ENCODE results near the gene TRIM40. TPM values are rescaled to one million over a fixed set of nuclear protein-coding genes. Genes with fewer than 3 reads are reported as not detected.
"Not testable (repeated sequence)": the region's sequence is repeated elsewhere in the genome, so short reads cannot be mapped to it uniquely, and the experiment has no call there.

TRIM40 gene
- total RNA-seq, 2 donors from 2014 or later = not detected

DNA sequence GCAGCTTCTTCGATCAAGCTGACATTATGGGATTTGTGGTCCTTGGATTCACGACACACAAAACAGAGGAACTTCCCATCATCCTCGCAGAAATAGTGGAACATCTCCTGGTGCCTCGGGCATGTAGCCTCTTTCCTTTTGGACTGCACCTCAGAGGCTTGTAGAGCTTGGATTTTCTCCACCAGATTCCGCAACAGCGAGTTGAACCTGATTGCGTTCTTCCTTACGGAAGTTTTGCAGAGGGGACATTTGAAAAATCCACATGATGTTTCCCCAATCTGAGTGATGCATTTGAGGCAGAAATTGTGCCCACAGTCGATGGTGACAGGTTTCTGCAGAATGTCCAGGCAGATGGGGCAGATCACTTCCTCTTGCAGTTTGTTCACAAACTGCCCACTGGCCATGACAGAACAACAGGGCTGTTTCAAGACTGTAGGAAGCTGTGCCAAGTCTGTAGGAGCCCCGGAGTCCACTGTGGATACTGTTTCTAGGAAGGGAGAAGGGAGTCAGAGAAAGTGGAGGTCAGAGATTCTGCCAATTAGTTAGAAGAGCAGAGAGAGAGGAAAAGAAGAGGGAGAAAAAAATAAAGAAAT, 23.4 kb upstream of the TRIM40 start:
- no peak for DNase-seq (ENCODE audit: low spot score)
- intact Hi-C loops (cut with DNase I) = no loop called here

DNA sequence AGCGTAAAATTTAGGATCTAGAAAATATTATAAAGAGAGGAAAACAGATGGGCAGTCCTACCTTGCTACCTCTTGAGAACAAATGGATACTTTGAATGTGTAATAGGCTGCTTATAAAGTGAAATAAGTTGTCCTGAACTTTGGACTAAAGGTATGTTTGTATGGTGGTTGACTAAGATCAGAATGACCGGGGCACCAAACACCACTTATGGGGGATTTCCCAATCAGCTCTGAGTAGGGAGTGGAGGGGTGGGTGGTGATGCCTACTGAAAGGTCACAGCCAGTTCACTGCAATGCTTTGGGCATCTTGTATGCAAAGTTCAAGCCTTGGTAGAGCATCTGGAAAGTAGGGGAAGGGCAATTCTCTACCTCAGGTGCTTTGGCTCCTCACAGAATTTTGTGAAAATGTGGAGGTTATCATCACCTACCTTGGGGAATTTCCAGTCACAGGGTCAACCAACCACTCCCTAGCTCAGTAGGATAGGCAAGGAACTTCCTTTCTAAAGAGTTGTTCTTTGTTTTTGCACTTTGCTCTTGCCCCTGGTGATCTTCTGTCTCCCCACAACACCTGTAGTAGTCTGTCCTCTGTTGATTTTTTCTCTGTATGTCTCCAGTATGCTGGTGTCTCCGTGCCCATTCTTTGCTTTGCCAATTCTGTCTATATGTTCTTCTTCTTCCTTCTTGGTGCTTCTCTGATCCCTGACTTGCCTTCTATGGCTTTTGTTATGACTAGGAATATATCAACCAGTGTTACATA, 22.8 kb upstream of the TRIM40 start, which contains the start of gene TRIM31:
Gene TRIM31, minus strand, starts transcription at position 88 of the 757 bp plus-strand sequence. CDS start 285 bp downstream, outside the sequence.
- intact Hi-C loops (cut with DNase I) = no loop called here
- DNase-seq (ENCODE audit: low spot score) = no peak

DNA sequence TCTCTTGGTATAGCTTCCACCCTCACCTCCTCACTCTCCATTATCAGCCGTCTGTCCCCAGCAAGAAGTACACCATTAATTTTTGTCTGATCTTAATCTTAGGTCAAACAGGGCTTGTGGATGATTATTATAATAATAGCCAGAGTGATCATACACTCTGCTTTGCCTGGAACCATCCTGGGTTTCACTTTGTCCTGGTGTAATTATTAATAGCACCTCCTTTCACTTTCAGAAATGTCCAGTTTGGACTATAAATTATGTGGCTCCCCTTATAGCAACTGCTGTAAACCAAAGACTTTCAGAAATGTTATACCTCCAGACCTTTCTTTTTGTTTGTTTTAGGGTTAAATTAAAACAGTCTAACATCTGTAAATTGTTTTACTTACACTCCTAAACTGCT, 22.1 kb upstream of the TRIM40 start:
- intact Hi-C loops (cut with DNase I) = no loop called here

DNA sequence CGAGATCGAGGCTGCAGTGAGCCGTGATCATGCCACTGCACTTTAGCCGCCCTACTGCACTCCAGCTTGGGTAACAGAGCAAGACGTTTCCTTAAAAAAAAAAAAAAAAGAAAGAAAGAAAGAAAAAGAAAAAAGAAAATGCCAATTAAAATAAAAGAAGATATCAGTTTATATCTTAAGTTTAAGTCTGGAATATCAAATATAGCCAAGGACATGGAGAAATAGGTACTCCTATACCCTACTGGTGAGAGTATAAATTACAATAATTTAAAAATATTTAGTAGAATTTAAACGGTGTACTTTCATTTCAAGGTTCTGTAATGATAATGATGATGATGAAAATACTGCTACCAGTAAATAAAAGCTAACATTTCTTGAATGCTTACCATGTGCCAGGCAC, 19.2 kb upstream of the TRIM40 start:
- intact Hi-C loops (cut with DNase I) = no loop called here
- no peak for DNase-seq (ENCODE audit: low spot score)

More for the DNA sequence above, 22.1 kb upstream of the TRIM40 start:
- no peak for DNase-seq (ENCODE audit: low spot score)

DNA sequence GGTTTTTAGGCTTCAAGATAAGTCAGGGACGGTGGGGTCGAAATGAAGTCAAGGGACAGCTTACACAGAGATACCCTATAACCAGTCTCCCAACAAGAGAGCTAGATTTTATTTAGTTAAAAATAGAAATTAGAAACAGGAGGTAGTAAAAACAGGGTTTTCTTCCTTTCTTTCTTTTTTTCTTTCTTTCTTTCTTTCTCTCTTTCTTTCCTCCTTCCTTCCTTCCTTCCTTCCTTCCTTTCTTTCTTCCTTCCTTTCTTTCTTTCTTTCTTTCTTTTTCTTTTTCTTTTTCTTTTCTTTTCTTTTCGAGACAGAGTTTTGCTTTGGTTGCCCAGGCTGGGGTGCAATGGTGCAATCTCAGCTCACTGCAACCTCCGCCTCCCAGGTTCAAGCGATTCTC, 17.2 kb upstream of the TRIM40 start:
- intact Hi-C loops (cut with DNase I); DNase-seq (ENCODE audit: low spot score): not testable (repeated sequence)

DNA sequence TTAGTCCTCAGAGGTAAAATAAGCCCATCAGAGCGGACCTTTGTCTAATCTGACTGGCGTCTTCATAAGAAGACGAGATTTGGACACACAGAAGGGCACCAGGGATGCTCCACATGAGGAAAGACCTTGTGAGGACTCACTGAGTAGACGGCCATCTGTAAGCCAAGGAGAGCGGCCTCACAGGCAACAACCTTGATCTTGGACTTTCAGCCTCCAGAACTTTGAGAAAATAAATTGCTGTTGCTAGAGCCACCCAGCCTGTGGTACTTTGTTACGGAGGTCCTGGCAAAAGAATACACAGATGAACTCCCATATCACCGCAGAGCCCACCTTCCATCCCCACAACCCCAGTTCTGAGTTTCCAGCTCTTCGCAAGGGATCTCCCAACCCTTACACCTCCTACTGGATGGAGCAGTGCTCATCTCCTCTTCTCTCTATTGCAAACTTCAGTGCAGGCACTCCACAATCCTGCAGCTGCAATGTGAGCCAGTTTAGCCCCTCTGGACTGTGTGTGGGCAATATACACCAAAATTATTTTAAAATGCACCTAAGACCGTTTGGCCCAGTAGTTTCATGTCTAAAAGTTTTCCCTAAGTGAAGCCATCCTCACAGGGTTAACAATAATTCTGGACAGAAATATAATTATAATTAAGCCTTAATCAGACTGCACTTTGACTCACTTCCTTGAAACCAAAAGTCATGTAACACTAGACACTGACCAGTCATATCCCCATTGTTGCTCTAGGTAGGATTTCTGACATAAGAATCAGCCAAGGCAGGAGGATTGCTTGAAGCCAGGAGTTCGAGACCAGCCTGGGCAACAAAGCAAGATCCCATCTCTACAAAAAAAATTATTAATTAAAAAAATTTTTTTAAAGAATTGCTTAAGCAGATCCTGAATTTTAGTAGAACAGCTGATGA, 14.2 kb upstream of the TRIM40 start:
- no peak for DNase-seq (ENCODE audit: low spot score)
- intact Hi-C loops (cut with DNase I) = no loop called here

DNA sequence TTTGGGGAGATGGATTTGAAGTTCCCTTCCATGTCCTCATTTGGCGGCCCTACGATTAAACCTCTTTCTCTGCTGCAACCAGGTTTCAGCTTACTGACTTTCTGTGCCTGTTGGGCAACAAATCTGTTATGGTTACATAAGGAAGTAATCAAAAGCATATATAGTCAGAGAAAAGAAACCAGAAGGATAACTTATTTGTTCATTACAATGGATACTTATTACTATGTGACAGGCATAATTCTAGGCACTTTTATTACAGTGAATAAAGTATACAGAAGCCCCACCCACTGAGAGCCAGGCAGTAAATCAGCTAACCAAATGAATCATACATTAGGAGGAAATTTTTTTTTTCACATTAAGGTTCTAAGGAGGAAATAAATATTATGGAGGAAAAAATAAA, 13.4 kb upstream of the TRIM40 start:
- no peak for DNase-seq (ENCODE audit: low spot score)
- intact Hi-C loops (cut with DNase I) = no loop called here

DNA sequence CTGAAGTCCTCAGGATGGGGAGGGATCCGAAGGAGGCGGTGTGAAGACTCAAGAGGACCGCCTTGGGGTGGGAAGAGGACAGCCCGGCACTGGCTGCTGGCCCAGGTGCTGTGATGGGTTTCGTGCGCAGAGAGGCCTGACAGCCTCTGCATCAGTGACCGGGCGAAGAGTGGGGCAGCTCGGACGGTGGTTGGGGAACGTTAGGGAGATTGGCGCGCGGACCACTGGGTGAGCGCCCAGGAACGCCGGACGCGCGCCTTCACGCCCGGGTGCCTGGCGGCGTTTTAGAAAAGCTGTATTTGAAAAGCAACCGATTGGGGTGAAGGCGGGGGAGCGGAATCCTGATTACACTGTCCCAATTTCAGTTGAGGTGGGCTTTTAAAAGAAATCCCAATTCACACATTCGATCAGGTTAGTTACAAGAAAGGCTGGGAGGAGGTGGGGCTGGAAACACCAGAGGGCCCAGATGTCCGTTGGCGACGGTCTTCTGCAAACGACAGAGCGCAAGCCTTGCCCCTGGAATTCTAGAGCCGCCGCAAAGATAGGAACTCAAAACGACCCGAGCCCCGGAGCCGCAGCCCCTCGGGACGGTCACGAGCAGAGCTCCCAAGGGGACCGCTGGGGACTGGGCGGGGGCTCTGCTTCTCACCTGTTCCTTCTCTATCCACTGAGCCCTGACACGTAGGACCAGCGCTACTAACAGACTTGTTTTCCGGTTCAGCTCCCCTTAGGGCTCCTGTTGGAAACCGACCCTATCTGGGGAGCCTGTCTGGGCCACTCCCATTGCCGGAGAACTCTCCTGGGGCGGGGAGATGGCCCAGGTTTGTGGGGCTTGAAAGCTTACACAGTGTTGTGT, 8.5 kb upstream of the TRIM40 start:
- intact Hi-C loops (cut with DNase I) = no loop called here
- DNase-seq (ENCODE audit: low spot score) = no peak

DNA sequence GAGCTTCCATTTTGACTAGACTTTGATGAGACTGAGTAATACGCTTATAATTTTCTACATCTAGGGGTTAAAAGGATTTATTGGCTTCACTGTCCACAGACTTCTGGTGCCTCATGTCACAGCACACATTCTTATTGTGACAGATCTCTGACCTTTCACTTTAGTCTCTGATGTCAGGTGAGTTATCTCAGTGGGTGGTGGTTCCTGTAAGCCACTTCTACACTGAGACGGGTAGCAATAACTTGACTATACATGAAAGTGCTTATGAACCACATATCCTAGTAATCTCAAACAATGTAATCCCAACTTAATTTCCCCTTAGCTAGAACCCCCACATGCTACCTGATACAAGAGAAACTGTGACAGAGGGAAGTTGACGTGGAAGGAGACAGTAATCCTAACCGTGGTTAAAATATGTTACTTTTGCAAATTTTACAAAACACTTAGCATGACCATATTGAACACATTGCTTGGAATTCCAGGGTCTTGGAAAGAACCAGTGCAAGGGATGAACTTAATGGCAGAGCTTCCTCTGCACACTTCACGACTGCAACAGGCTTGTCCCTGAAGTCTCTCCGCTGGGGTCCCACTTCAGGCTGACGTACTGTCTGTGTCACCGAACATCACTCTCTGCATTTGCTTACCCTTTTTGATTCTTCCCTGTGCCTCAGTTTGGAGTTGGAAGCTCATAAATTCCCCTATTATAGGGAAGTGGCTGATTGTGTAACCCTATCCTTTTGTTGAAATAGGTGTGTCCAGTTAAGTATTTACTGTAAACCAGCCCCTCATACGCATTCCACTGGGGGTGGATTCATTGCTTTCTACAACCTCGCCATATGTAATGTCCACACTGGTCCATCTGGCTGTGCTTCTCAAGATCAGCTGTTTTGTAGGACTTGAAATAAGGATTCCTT, 6.4 kb upstream of the TRIM40 start:
- intact Hi-C loops (cut with DNase I) = no loop called here
- DNase-seq (ENCODE audit: low spot score) = no peak

DNA sequence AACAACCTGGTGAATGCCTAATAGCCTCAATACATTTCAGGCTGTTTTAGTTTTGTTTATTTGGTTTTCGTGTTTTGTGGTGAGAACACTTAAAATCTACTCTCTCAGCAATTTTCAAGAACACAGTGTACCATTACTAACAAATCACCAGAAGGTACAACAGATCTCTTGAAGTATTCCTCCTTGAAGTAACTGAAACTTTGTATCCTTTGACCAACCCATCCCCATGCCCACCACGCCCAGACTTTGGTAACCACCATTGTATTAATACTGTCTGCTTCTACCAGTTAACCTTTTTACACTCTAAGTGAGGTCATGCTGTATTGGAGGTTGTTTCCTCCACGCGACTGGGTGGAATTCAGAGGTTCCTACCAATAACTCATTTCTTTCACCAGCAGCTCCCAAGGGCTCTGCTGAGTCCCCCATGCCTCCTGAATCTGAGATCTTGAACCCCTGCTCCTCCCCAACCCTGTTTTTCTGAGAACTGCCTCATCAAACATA, 5.7 kb upstream of the TRIM40 start:
- intact Hi-C loops (cut with DNase I) = no loop called here
- no peak for DNase-seq (ENCODE audit: low spot score)

DNA sequence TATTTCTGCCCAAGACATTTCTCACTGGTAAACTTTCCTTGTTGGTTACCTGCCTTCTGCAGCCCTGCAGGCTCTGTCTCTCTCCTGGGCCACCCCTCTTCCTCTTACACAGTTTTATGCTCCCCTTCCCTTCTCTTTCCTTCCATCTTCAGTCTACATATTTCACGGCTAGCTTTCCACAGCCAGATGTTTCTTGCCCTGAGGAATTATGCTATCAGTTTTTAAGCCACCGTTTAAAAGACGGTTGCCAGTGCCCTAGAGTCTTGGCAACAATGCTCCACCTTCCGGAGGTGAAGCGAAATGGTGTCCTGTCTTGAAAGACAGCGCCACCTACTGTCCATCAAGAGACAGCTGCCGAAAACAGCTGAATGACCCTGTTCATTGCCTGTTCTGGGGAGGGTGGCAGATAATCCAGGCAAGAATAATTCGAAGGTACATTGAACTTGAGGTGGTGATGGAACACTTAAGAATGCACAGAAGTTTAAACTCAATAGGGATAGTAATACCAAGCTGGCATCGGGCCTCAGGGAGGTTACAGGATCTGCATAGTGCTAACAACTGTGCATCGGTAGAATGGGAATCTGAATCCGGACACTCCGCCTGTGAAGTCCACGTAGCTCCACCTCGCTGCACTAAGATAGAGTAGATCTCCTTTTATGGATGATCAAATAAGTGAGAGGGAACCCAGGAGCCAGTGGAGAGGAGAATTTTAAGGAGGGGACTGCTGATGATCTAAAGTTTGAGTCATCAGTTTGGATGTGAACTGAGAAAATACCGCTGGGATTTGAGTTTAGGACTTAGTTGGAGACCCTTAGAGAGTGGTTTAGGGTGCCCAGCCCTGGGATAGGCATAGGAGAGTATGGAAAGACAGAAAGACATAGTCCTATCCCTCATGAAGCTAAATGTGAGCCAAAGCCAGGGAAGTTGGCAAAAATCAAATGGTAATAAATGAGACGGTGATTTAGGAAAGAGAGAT, 4.8 kb upstream of the TRIM40 start:
- no peak for DNase-seq (ENCODE audit: low spot score)
- intact Hi-C loops (cut with DNase I) = no loop called here

DNA sequence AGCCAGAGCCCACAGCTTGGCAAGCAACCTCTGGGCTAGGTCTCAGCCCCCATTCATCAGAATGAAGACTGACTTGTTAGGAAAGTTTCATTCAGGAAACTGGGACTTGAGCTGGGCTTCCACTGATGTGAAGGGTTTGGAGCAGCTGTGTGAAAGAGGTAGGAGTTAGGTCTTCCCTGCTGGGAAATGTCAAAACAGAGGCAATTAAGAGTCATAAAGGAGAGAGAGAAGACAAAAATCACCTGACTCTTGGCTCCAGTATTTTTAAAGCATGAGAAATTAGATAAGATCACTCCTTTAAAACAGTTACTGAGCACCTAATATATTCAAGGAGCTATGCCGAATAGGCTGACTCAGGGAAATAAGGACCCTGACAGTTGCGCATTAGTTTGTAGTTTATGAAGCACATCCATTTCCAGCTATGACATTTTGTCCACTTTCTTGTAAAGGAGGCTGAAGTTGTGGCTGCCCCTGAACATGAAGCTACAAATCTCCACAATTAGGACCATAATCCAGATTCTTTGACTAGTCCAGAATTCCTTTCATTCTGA, 3.9 kb upstream of the TRIM40 start:
- intact Hi-C loops (cut with DNase I) = no loop called here
- DNase-seq (ENCODE audit: low spot score) = no peak

DNA sequence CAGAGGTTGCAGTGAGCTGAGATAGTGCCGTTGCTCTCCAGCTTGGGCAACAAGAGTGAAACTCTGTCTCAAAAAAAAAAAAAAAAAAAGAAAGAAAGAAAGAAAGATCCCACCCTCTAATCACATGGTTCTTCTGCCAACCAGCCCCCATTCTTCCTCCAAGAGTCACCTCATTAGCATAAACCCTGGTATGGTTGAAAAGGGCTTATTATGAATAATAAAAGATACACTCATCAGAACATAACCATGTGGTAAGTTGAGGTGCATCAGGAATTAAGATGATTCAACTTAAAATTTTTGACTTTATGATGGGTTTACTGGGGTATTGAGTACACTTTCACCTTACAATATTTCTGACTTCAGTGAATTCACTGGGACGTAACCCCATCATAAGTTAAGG, 793 bp upstream of the TRIM40 start:
- intact Hi-C loops (cut with DNase I) = no loop called here
- DNase-seq (ENCODE audit: low spot score) = no peak

DNA sequence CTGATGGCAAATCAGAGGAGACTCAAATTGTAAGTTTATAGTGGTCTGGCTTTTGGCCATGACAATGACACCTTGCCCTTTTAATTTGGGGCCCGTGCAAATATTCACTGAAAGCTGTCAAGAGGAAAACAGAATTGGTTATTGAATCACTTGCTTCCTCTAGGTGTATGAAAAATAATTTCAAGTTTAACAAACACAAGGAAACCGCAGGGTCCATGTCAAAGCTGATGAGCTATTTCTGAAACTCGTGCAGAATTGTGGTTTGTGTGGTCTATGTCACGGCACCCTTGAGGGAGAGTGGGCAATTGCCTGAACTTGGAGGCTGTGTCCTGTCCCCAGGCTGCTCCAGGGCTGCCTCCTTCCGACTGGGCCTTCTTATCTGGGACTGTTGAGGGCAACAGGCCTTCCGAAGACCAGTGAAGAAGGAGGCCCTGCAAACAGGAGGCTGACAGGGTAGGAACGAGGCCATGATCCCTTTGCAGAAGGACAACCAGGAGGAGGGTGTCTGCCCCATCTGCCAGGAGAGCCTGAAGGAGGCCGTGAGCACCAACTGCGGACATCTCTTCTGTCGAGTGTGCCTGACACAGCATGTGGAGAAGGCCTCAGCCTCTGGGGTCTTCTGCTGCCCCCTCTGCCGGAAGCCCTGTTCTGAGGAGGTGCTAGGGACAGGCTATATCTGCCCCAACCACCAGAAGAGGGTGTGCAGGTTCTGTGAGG, 788 bp downstream of the TRIM40 start:
- DNase-seq (ENCODE audit: low spot score) = no peak
- intact Hi-C loops (cut with DNase I) = no loop called here

DNA sequence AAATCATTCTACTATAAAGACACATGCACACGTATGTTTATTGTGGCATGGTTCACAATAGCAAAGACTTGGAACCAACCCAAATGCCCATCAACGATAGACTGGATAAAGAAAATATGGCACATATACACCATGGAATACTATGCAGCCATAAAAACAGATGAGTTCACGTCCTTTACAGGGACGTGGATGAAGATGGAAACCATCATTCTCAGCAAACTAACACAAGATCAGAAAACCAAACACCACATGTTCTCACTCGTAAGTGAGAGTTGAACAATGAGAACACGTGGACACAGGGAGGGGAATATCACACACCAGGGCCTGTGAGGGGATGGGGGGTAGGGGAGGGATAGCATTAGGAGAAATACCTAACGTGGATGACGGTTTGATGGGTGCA, 4.3 kb downstream of the TRIM40 start:
- DNase-seq (ENCODE audit: low spot score); intact Hi-C loops (cut with DNase I): not testable (repeated sequence)

DNA sequence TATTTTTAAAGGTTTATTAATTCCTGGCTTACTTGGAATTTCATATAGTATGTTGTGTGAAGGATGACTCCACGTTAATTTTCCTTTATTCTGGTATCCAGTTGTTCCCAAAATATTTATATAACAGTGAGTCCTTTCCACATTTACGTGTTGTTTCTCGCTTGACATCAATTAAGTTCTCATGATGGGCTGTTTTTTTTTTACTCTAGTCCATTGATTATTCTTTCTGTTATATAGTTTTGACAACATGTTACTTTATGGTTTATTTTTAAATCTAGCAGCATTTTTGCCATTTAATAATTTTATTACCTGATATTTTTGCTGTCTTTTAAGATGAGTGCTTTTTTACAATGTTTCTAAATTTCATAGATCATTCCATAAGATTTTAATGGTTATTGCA, 6.7 kb downstream of the TRIM40 start:
- intact Hi-C loops (cut with DNase I) = no loop called here
- no peak for DNase-seq (ENCODE audit: low spot score)
